ENCODE measurements around the gene FAM193B. TPM values are rescaled to one million over a fixed set of nuclear protein-coding genes. Genes with fewer than 3 reads are reported as not detected.
"Not testable (repeated sequence)": the region's sequence is repeated elsewhere in the genome, so short reads cannot be mapped to it uniquely, and the experiment has no call there.

Gene FAM193B
- total and polyA plus RNA-seq, 8 donors: 30.1 to 519 (median 45.0) TPM

- no peak overlapping the region for H3K27ac ChIP-seq
Observed at GRCh38 chr5:177490311-177490991, 63.9 kb downstream of the FAM193B start.

GRCh38 chr5:177489119-177489716 lies 65.1 kb downstream of the FAM193B start:
- no peaks in the 10 kb centered on the region for H3K4me1 ChIP-seq
- 72 to 81% methylated on average over 26 of the region's 26 CpGs for WGBS, 2 donors
- H3K9me3 ChIP-seq: no peaks in the 10 kb centered on the region
- no peak for TF ChIP-seq CTCF (IDR thresholded peaks at IDR 0.05)
- H3K27me3 ChIP-seq: no peaks in the 10 kb centered on the region
- no peak overlapping the region for H3K27ac ChIP-seq
- ATAC-seq (peak in 1 of 4 donors; percentile 37), DNase-seq (peak in 1 of 6 donors; percentile 75), FAIRE-seq (no peak)
- H3K36me3 ChIP-seq: no peaks in the 10 kb centered on the region
- intact Hi-C loops (cut with DNase I): no loop called here
- no peak overlapping the region for H3K4me3 ChIP-seq

More at GRCh38 chr5:177490311-177490991, 63.9 kb downstream of the FAM193B start:
- H3K4me1 ChIP-seq: no peaks in the 10 kb centered on the region
- H3K4me3 ChIP-seq: no peak overlapping the region
- peak in 1 of 6 donors; percentile 55 for DNase-seq
- intact Hi-C loops (cut with DNase I): no loop called here
- H3K27me3 ChIP-seq: no peaks in the 10 kb centered on the region
- H3K36me3 ChIP-seq: no peaks in the 10 kb centered on the region
- no peak for ATAC-seq
- FAIRE-seq: no peak
- no peak for TF ChIP-seq CTCF (IDR thresholded peaks at IDR 0.05)
- no peaks in the 10 kb centered on the region for H3K9me3 ChIP-seq
- 93 to 96% methylated on average over 14 to 15 of the region's 15 CpGs for WGBS, 2 donors

- DNase-seq: peak in 2 of 6 donors; percentile 10 to 35
- no peak overlapping the region for H3K4me3 ChIP-seq
- intact Hi-C loops (cut with DNase I): no loop called here
- H3K27ac ChIP-seq: no peak overlapping the region
- H3K4me1 ChIP-seq: no peaks in the 10 kb centered on the region
- H3K27me3 ChIP-seq: no peaks in the 10 kb centered on the region
- peak in 1 of 4 donors; percentile 22 for ATAC-seq
- TF ChIP-seq CTCF (IDR thresholded peaks at IDR 0.05): no peak
- H3K9me3 ChIP-seq: no peaks in the 10 kb centered on the region
- WGBS, 2 donors: 91 to 93% methylated on average over 15 of the region's 15 CpGs
- no peaks in the 10 kb centered on the region for H3K36me3 ChIP-seq
- no peak for FAIRE-seq
Observed at GRCh38 chr5:177487975-177488374, 66.4 kb downstream of the FAM193B start.

GRCh38 chr5:177487144-177487543 lies 67.2 kb downstream of the FAM193B start:
- Histone ChIP-seq H3K36me3 (no peaks in the 10 kb centered on the region), H3K4me3 (no peak overlapping the region), H3K27ac (no peak overlapping the region), H3K27me3 (no peaks in the 10 kb centered on the region), H3K9me3 (no peaks in the 10 kb centered on the region), H3K4me1 (no peaks in the 10 kb centered on the region)
- no peak for FAIRE-seq
- intact Hi-C loops (cut with DNase I): no loop called here
- no peak for TF ChIP-seq CTCF (IDR thresholded peaks at IDR 0.05)
- no peak for DNase-seq
- WGBS, 2 donors: 91 to 94% methylated on average over 8 of the region's 8 CpGs
- ATAC-seq: no peak

- H3K27me3 ChIP-seq: no peaks in the 10 kb centered on the region
- no peak overlapping the region for H3K4me3 ChIP-seq
- ATAC-seq: no peak
- WGBS, 2 donors: 97 to 100% methylated on average over 3 of the region's 3 CpGs
- intact Hi-C loops (cut with DNase I): no loop called here
- no peaks in the 10 kb centered on the region for H3K4me1 ChIP-seq
- no peaks in the 10 kb centered on the region for H3K36me3 ChIP-seq
- TF ChIP-seq CTCF (IDR thresholded peaks at IDR 0.05): no peak
- no peak for FAIRE-seq
- H3K27ac ChIP-seq: no peak overlapping the region
- no peak for DNase-seq
- H3K9me3 ChIP-seq: no peaks in the 10 kb centered on the region
Observed at GRCh38 chr5:177486256-177486655, 68.1 kb downstream of the FAM193B start.

GRCh38 chr5:177485753-177486152 lies 68.6 kb downstream of the FAM193B start:
- 96 to 98% methylated on average over 3 of the region's 3 CpGs for WGBS, 2 donors
- H3K27me3 ChIP-seq; H3K4me1 ChIP-seq; H3K9me3 ChIP-seq; FAIRE-seq; H3K27ac ChIP-seq; H3K36me3 ChIP-seq; ATAC-seq; H3K4me3 ChIP-seq; intact Hi-C loops (cut with DNase I); DNase-seq: not testable (repeated sequence)
